H1 (cell line): ENCODE measurements around the gene LRRC45. TPM values are rescaled to one million over a fixed set of nuclear protein-coding genes. Genes with fewer than 3 reads are reported as not detected.

ENCODE experiments used
- CEBPB ChIP-seq: IDR thresholded peaks from 2 replicates; pipeline ENCODE4 v1.6.1; 2012; ENCODE audit warnings: low read depth, low read length
- RFX5 ChIP-seq: IDR thresholded peaks from 2 replicates; pipeline ENCODE4 v1.6.1; 2011; ENCODE audit warnings: low read depth, low read length, improper control_type of control experiment, borderline replicate concordance
- polyA plus RNA-seq, 7 experiments: library from polyadenylated mRNA; depleted of rRNA in 3 of 7; stranded (reverse) in 5 of 7; unstranded in 2 of 7; fragments of >200 nt in 5 of 7; fragments of 200-250 nt in 2 of 7; gene quantifications; 1 replicate in 5 of 7; 2 replicates in 1 of 7; 4 replicates in 1 of 7; pipeline versions ENCODE4 v1.2.1 to v1.2.3, GENCODE V29; 2011 to 2013; ENCODE audit warnings: missing spikeins in 2 of 7, mixed read lengths in 2 of 7
- total RNA-seq: library from RNA; stranded (reverse); fragmentation: NEBNext Ultra II Directional; extraction: Animal tissue kit (Norgen Biotek cat#: 25700); gene quantifications from 2 replicates; pipeline ENCODE4 v1.2.1, GENCODE V29; 2021
- TF ChIP-seq, protein P1 (sequence below): fragments of 300-600 bp; sonication (generic); IDR thresholded peaks from 2 replicates; pipeline ENCODE4 v1.7.1; 2012; ENCODE audit warnings: low read length, moderate library complexity, mild to moderate bottlenecking, inconsistent platforms; ENCODE audit not compliant: insufficient replicate concordance

LRRC45 gene
- total and polyA plus RNA-seq, 2 of the 8 experiments (the other 6 are each of a cell fraction or from before 2014, with no cell fraction given): 11.5 to 29.0 TPM

DNA sequence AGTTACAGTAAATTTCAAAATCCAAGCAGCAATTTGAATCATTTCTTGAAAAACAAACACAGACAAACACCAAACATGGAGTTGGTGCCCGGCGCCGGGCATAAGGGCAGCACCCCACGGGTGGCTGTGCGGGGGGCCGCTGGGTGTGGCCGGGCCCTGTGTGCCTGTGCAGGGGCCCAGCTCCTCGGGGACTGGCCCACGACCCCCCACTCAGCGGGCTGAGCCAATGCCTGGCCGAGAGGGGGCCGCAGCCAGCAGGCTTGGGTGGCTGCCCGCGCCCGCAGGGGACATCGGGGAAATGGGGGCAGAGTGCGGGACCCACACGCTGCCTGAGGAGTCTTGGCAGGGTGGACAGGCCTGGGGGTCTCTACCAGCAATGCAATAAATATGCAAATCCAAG is 55.3 kb downstream of the LRRC45 start (continued):
- TF ChIP-seq, protein P1, sequence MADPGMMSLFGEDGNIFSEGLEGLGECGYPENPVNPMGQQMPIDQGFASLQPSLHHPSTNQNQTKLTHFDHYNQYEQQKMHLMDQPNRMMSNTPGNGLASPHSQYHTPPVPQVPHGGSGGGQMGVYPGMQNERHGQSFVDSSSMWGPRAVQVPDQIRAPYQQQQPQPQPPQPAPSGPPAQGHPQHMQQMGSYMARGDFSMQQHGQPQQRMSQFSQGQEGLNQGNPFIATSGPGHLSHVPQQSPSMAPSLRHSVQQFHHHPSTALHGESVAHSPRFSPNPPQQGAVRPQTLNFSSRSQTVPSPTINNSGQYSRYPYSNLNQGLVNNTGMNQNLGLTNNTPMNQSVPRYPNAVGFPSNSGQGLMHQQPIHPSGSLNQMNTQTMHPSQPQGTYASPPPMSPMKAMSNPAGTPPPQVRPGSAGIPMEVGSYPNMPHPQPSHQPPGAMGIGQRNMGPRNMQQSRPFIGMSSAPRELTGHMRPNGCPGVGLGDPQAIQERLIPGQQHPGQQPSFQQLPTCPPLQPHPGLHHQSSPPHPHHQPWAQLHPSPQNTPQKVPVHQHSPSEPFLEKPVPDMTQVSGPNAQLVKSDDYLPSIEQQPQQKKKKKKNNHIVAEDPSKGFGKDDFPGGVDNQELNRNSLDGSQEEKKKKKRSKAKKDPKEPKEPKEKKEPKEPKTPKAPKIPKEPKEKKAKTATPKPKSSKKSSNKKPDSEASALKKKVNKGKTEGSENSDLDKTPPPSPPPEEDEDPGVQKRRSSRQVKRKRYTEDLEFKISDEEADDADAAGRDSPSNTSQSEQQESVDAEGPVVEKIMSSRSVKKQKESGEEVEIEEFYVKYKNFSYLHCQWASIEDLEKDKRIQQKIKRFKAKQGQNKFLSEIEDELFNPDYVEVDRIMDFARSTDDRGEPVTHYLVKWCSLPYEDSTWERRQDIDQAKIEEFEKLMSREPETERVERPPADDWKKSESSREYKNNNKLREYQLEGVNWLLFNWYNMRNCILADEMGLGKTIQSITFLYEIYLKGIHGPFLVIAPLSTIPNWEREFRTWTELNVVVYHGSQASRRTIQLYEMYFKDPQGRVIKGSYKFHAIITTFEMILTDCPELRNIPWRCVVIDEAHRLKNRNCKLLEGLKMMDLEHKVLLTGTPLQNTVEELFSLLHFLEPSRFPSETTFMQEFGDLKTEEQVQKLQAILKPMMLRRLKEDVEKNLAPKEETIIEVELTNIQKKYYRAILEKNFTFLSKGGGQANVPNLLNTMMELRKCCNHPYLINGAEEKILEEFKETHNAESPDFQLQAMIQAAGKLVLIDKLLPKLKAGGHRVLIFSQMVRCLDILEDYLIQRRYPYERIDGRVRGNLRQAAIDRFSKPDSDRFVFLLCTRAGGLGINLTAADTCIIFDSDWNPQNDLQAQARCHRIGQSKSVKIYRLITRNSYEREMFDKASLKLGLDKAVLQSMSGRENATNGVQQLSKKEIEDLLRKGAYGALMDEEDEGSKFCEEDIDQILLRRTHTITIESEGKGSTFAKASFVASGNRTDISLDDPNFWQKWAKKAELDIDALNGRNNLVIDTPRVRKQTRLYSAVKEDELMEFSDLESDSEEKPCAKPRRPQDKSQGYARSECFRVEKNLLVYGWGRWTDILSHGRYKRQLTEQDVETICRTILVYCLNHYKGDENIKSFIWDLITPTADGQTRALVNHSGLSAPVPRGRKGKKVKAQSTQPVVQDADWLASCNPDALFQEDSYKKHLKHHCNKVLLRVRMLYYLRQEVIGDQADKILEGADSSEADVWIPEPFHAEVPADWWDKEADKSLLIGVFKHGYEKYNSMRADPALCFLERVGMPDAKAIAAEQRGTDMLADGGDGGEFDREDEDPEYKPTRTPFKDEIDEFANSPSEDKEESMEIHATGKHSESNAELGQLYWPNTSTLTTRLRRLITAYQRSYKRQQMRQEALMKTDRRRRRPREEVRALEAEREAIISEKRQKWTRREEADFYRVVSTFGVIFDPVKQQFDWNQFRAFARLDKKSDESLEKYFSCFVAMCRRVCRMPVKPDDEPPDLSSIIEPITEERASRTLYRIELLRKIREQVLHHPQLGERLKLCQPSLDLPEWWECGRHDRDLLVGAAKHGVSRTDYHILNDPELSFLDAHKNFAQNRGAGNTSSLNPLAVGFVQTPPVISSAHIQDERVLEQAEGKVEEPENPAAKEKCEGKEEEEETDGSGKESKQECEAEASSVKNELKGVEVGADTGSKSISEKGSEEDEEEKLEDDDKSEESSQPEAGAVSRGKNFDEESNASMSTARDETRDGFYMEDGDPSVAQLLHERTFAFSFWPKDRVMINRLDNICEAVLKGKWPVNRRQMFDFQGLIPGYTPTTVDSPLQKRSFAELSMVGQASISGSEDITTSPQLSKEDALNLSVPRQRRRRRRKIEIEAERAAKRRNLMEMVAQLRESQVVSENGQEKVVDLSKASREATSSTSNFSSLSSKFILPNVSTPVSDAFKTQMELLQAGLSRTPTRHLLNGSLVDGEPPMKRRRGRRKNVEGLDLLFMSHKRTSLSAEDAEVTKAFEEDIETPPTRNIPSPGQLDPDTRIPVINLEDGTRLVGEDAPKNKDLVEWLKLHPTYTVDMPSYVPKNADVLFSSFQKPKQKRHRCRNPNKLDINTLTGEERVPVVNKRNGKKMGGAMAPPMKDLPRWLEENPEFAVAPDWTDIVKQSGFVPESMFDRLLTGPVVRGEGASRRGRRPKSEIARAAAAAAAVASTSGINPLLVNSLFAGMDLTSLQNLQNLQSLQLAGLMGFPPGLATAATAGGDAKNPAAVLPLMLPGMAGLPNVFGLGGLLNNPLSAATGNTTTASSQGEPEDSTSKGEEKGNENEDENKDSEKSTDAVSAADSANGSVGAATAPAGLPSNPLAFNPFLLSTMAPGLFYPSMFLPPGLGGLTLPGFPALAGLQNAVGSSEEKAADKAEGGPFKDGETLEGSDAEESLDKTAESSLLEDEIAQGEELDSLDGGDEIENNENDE: no peak
- TF ChIP-seq RFX5 (no peak), CEBPB (no peak)
